Pons (tissue), 1 donor: Measurements from ENCODE around the gene GALNT9.
"Not testable (repeated sequence)": the region's sequence is repeated elsewhere in the genome, so short reads cannot be mapped to it uniquely, and the experiment has no call there.

Experiments used
- DNase-seq: peaks from one replicate; pipeline ENCODE4 v3.0.0-alpha.2; 2016; ENCODE audit warnings: low spot score

Gene GALNT9

GRCh38 chr12:132329036-132329719 lies at the start of gene GALNT9:
GALNT9 (minus strand) TSS chr12:132329589; CDS start chr12:132329203, 386 bp downstream.
- DNase-seq: no peak

- DNase-seq: not testable (repeated sequence)
Observed at GRCh38 chr12:132379057-132379456, 49.7 kb upstream of the GALNT9 start.

- no peak for DNase-seq
Observed at GRCh38 chr12:132377147-132377546, 47.8 kb upstream of the GALNT9 start.

- no peak for DNase-seq
Observed at GRCh38 chr12:132376464-132376830, 47.1 kb upstream of the GALNT9 start.

GRCh38 chr12:132375747-132376463 lies 46.5 kb upstream of the GALNT9 start:
- DNase-seq: no peak

GRCh38 chr12:132374612-132375445 lies 45.4 kb upstream of the GALNT9 start:
- DNase-seq: no peak

GRCh38 chr12:132373901-132374611 lies 44.7 kb upstream of the GALNT9 start:
- DNase-seq: no peak

GRCh38 chr12:132367852-132368251 lies 38.5 kb upstream of the GALNT9 start:
- DNase-seq: no peak

- DNase-seq: no peak
Observed at GRCh38 chr12:132367071-132367851, 37.9 kb upstream of the GALNT9 start.

- no peak for DNase-seq
Observed at GRCh38 chr12:132366341-132366861, 37.0 kb upstream of the GALNT9 start.

GRCh38 chr12:132365226-132365625 lies 35.8 kb upstream of the GALNT9 start:
- DNase-seq: no peak

- DNase-seq: no peak
Observed at GRCh38 chr12:132364348-132364902, 35.0 kb upstream of the GALNT9 start.

- DNase-seq: no peak
Observed at GRCh38 chr12:132363661-132364347, 34.4 kb upstream of the GALNT9 start.

GRCh38 chr12:132362996-132363660 lies 33.7 kb upstream of the GALNT9 start:
- DNase-seq: no peak

- DNase-seq: no peak
Observed at GRCh38 chr12:132360906-132361777, 31.8 kb upstream of the GALNT9 start.

GRCh38 chr12:132360410-132360809 lies 31.0 kb upstream of the GALNT9 start:
- DNase-seq: no peak

- DNase-seq: no peak
Observed at GRCh38 chr12:132359971-132360370, 30.6 kb upstream of the GALNT9 start.

- no peak for DNase-seq
Observed at GRCh38 chr12:132359551-132359950, 30.2 kb upstream of the GALNT9 start.
